ENCODE measurements around the gene MAD2L1BP.

MAD2L1BP gene

DNA sequence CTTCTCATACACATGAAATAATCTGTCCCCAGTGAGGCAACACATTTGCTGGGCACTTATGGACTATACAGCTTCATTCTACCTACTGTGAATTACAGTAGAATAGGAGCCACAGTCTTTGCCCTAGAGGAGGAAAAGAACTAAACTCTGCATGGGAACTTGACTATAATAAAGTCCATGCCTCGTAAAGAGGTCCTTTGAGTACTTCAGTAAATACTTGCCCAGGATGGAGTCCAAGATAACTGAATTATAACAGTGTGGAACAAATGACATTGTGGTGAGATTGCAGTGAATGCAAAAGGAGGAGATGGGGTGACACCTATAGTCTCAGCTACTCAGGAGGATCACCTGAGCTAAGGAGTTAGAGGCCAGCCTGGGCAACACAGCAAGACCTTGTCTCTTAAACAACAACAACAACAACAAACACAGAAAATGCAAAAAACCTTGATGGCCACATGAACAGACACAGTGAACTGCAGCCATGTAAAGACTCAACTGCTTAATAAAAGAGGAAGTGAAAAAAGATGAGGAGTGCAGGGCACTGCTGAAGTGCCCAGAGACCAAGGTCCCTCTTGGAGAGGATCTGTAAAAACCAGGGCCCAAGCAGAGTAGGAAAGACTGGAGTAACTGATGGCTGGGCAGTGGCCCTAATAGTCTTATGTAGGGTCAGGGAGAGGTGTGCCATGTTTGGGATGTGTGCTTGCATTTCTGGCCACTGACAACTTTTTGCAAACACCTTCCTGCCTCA is 48.2 kb downstream of the MAD2L1BP start:
- no peak for DNase-seq (ENCODE audit: low read depth)

DNA sequence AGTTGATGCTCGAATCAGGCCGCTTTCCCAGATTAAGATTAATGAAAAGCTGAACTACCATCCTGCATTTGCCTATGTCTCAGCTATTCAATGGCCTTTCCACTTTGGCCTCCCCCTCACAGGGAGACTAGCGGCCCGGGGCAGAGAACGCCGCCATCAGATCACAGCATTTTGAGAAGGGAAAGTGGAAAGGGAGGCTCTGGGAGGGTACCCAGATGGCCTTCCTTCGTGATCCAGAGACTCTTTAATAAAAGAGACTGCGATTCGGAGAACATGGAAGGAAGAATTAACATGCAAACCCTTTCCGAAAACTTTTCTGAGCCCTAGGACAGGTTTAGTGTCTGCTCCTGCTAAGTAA is 51.4 kb downstream of the MAD2L1BP start:
- no peak for DNase-seq (ENCODE audit: low read depth)

DNA sequence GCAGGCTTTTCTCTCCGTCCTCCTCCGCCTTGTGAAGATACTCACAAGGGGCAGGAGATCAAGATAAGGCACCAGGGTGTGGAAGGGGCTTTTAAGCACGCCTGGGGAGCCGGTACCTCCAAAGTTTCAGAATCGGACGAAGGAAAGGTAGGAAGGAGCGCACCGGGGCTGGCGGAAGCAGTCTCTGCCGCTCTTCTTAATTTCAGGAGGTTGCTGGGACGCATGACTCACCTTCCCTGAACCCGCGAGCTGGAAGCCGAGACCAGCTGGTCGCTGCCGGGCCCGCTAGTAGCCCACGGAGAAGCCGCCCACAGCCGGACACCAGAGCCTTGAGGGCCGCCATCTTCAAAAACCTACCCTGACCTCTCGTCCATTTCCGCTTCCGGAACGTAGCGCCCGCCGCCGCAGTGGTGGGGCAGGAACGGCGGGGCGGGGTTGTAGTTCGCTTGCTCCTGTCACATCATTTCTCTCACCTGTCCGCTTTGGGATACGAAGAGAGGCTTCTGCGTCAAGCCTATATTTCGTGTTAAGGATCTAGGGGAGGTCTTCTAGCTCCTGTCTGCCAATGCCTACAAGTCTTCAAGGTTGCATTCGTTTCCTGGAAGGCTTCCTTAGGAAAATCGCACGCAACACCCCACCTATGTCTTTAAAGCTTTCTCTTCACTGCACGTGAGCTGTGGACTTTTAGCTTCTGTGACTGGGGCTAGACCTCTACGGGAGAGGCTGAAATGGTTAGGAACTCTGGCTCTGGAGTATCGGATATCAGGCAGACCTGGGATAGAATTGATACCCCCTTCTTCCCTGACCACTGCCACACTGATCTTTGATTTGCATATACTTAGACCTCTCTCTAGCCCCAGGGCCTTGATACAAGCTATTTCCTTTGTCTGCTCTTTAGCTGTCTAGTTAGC is 52.1 kb downstream of the MAD2L1BP start, which contains the start of gene MRPS18A:
TSS of gene MRPS18A (minus strand) at position 355 of the 911 bp plus-strand sequence. CDS start at position 343, 12 bp downstream.
- peak; percentile 67 for DNase-seq (ENCODE audit: low read depth)

DNA sequence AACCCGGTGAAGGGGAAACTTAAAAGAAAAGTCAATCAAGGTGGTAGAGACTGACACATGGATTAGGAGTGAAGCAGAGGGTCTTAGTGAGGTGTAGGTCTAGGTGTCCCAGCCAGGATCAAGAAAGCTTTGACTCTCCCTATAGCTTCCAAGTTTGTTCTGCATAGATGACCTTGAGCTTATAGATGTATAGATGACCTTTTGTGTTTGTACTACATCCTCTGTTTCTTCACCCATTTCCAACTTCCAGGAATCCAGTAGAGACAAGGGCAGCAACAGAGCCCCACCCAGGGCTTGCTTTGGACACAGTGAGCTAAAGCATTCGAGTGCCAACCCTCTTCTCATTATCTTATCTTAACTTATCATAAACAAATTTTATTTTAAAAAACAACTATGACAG is 53.8 kb downstream of the MAD2L1BP start:
- no peak for DNase-seq (ENCODE audit: low read depth)

All from activated gamma-delta T cell treated with anti-CD3 and anti-CD28 coated beads, Interleukin-2, amount 50 U/mL, for 16 hours (primary cell).